ENCODE results near the gene EXOC4. TPM values are rescaled to one million over a fixed set of nuclear protein-coding genes. Genes with fewer than 3 reads are reported as not detected.

Gene EXOC4
- total RNA-seq, 1 donor from 2014 or later = 84.0 TPM

DNA sequence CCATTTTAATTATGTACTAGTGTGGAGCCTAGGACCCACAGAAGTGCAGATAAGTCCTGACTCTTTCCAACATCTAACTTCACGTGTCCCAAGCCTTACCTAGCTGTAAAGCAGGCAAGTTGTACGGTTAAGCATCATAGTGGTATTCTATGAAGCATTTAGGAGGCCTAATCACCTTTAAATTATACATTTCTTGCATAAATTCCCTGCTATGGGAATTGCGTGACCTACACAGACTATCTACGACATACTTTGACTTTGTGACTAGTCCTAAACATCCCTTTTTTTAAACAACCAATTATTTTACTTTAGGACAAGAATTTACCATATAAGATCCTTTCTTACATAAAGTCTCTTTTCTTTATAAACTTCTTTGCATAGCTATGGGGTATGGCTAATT lies 836.6 kb downstream of the EXOC4 start:
- Histone ChIP-seq H3K36me3 (ENCODE audit: control insufficient read depth, insufficient read depth, low read length) (no peaks in the 10 kb centered on the region), H3K4me3 (ENCODE audit: low read depth, low read length) (no peak overlapping the region), H3K27me3 (ENCODE audit: control insufficient read depth, insufficient read depth, low read length) (no peaks in the 10 kb centered on the region)
- FAIRE-seq (no peak), DNase-seq (ENCODE audit: low read depth) (no peak)
- TF ChIP-seq, protein P1, sequence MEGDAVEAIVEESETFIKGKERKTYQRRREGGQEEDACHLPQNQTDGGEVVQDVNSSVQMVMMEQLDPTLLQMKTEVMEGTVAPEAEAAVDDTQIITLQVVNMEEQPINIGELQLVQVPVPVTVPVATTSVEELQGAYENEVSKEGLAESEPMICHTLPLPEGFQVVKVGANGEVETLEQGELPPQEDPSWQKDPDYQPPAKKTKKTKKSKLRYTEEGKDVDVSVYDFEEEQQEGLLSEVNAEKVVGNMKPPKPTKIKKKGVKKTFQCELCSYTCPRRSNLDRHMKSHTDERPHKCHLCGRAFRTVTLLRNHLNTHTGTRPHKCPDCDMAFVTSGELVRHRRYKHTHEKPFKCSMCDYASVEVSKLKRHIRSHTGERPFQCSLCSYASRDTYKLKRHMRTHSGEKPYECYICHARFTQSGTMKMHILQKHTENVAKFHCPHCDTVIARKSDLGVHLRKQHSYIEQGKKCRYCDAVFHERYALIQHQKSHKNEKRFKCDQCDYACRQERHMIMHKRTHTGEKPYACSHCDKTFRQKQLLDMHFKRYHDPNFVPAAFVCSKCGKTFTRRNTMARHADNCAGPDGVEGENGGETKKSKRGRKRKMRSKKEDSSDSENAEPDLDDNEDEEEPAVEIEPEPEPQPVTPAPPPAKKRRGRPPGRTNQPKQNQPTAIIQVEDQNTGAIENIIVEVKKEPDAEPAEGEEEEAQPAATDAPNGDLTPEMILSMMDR (IDR thresholded peaks at IDR 0.05; ENCODE audit: insufficient read depth, low read length, severe bottlenecking) = no peak

- DNase-seq (ENCODE audit: low read depth) (no peak), FAIRE-seq (peak; percentile 64)
- Histone ChIP-seq H3K4me3 (ENCODE audit: low read depth, low read length) (no peak overlapping the region), H3K27me3 (ENCODE audit: control insufficient read depth, insufficient read depth, low read length) (no peaks in the 10 kb centered on the region), H3K36me3 (ENCODE audit: control insufficient read depth, insufficient read depth, low read length) (no peaks in the 10 kb centered on the region)
- TF ChIP-seq, protein P1 (IDR thresholded peaks at IDR 0.05; ENCODE audit: insufficient read depth, low read length, severe bottlenecking) = no peak
These were observed 845.2 kb downstream of the EXOC4 start for GRCh38 chr7:134098072-134098471.

DNA sequence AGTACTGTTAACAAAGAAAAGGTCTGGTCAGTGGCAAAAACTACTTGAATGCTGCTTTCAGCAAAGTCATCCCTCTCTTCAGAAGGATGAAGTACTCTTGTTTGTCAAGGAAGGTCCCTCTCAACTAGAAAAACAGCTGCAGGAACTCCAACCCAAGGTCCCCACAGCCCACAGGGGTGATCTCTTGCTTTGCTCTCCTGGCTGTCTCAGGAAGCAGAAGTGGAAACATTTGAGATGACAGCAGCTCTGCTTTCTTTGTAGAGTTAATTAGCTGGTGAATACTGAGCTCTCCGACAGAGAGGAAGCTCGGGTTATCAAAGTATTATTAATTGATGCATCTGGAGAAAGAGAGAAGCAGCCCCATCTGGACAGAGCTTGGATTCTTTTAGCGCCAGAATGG lies 848.8 kb downstream of the EXOC4 start:
- no peak overlapping the region for H3K4me3 ChIP-seq (ENCODE audit: low read depth, low read length)
- TF ChIP-seq, protein P1 (IDR thresholded peaks at IDR 0.05; ENCODE audit: insufficient read depth, low read length, severe bottlenecking) = no peak
- no peak for DNase-seq (ENCODE audit: low read depth)
- no peaks in the 10 kb centered on the region for H3K36me3 ChIP-seq (ENCODE audit: control insufficient read depth, insufficient read depth, low read length)
- no peak for FAIRE-seq
- H3K27me3 ChIP-seq (ENCODE audit: control insufficient read depth, insufficient read depth, low read length) = no peaks in the 10 kb centered on the region

DNA sequence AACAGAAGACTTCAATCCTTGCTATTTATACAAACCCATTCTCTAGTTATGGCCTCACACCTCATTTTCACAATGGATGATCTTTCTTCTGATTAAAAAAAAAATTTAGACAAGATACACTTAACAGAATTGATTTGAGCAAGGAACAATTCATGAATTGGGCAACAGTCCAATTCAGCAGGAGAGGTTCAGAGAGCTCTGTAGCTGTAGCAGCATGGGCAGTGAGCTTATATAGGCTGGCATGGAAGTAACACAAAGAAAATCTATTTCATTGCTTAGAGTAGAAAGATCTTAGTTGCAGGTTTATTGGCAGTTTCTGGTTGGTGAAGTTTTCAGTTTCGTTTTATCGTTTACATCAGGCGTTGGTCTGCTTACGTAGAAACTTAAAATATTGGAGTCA lies 851.3 kb downstream of the EXOC4 start:
- TF ChIP-seq, protein P1 (IDR thresholded peaks at IDR 0.05; ENCODE audit: insufficient read depth, low read length, severe bottlenecking) = no peak
- Histone ChIP-seq H3K36me3 (ENCODE audit: control insufficient read depth, insufficient read depth, low read length) (no peaks in the 10 kb centered on the region), H3K27me3 (ENCODE audit: control insufficient read depth, insufficient read depth, low read length) (no peaks in the 10 kb centered on the region), H3K4me3 (ENCODE audit: low read depth, low read length) (no peak overlapping the region)
- DNase-seq (ENCODE audit: low read depth) (no peak), FAIRE-seq (no peak)

GRCh38 chr7:134105841-134106240 lies 853.0 kb downstream of the EXOC4 start:
- FAIRE-seq (no peak), DNase-seq (ENCODE audit: low read depth) (no peak)
- TF ChIP-seq, protein P1 (IDR thresholded peaks at IDR 0.05; ENCODE audit: insufficient read depth, low read length, severe bottlenecking) = no peak
- H3K27me3 ChIP-seq (ENCODE audit: control insufficient read depth, insufficient read depth, low read length) = no peaks in the 10 kb centered on the region
- H3K36me3 ChIP-seq (ENCODE audit: control insufficient read depth, insufficient read depth, low read length) = no peaks in the 10 kb centered on the region
- no peak overlapping the region for H3K4me3 ChIP-seq (ENCODE audit: low read depth, low read length)

DNA sequence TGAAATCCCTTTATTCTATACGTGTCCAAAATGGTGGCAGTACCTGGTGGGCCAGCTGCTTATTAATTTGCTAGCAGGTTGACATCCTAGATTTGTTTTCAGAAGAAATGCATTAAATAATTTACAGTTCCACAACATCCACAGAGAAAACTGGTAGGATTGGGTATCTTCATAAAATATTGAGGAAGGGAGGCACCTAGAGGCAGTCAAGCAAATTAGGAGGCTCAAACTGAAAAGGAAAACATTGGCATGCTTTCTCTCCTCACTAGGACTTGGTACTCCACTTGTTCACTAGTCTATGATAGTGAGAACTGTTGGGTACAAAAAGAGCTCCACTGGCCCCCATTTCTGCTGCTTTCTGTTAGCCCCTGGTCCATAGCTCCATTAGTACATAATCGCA lies 855.9 kb downstream of the EXOC4 start:
- TF ChIP-seq, protein P1 (IDR thresholded peaks at IDR 0.05; ENCODE audit: insufficient read depth, low read length, severe bottlenecking) = no peak

More for the DNA sequence above, 855.9 kb downstream of the EXOC4 start:
- Histone ChIP-seq H3K4me3 (ENCODE audit: low read depth, low read length) (no peak overlapping the region), H3K36me3 (ENCODE audit: control insufficient read depth, insufficient read depth, low read length) (no peaks in the 10 kb centered on the region), H3K27me3 (ENCODE audit: control insufficient read depth, insufficient read depth, low read length) (no peaks in the 10 kb centered on the region)
- FAIRE-seq = no peak
- no peak for DNase-seq (ENCODE audit: low read depth)
